HCT116 (cell line): Measurements from ENCODE around the gene PRCP.

Experiments
- CTCF ChIP-seq, 3 experiments: fragments of 200-600 bp in 1 of 3; sonication (generic) in 1 of 3; IDR thresholded peaks in 2 of 3; conservative IDR thresholded peaks in 1 of 3; 2 replicates each; pipeline ENCODE4 v1.5.1; 2012 to 2017; ENCODE audit warnings: low read depth in 2 of 3, low read length in 2 of 3, antibody characterized with exemption in 1 of 3, borderline replicate concordance in 1 of 3, control low read depth in 1 of 3, mild to moderate bottlenecking in 1 of 3, mixed read lengths in 1 of 3, mixed run types in 1 of 3, moderate library complexity in 1 of 3; ENCODE audit not compliant: insufficient read depth in 1 of 3
- EGR1 ChIP-seq: IDR thresholded peaks from 2 replicates; pipeline ENCODE4 v1.6.1; 2012; ENCODE audit warnings: low read depth
- ELF1 ChIP-seq: IDR thresholded peaks from 2 replicates; pipeline ENCODE4 v1.6.1; 2012; ENCODE audit warnings: low read depth, borderline replicate concordance
- EZH2 ChIP-seq: fragments of 200-600 bp; sonication (generic); IDR thresholded peaks from 2 replicates; pipeline ENCODE4 v1.6.1; 2017; ENCODE audit warnings: antibody characterized with exemption, mixed run types
- MAX ChIP-seq: IDR thresholded peaks from 2 replicates; pipeline ENCODE4 v1.6.1; 2012
- POLR2A ChIP-seq: IDR thresholded peaks from 2 replicates; pipeline ENCODE4 v1.7.0; 2011; ENCODE audit warnings: borderline replicate concordance; ENCODE audit not compliant: insufficient read depth, insufficient read length; ENCODE audit errors: extremely low read depth
- POLR2AphosphoS5 ChIP-seq: IDR thresholded peaks from 2 replicates; pipeline ENCODE4 v1.6.1; 2011; ENCODE audit warnings: mild to moderate bottlenecking, low read depth, low read length, moderate library complexity
- RAD21 ChIP-seq: IDR thresholded peaks from 2 replicates; pipeline ENCODE4 v1.6.1; 2012; ENCODE audit warnings: low read depth, mild to moderate bottlenecking
- SIN3A ChIP-seq: IDR thresholded peaks from 2 replicates; pipeline ENCODE4 v1.6.1; 2012; ENCODE audit warnings: low read depth
- SRF ChIP-seq: IDR thresholded peaks from 2 replicates; pipeline ENCODE4 v1.6.1; 2012; ENCODE audit warnings: low read depth
- YY1 ChIP-seq: IDR thresholded peaks from 2 replicates; pipeline ENCODE4 v1.6.1; 2011; ENCODE audit warnings: low read length, low read depth, moderate library complexity, mild to moderate bottlenecking; ENCODE audit not compliant: insufficient replicate concordance; ENCODE audit errors: extremely low read depth
- ZNF274 ChIP-seq: fragments of 200-500 bp; sonication (Bioruptor generic); IDR thresholded peaks from 2 replicates; pipeline ENCODE4 v1.6.1; 2014; ENCODE audit warnings: mild to moderate bottlenecking, low read depth, low read length, inconsistent platforms

GRCh38 chr11:82903843-82904586 lies 3.8 kb upstream of the PRCP start:
- no peak for TF ChIP-seq ELF1
- TF ChIP-seq EGR1 = no peak
- no peak for TF ChIP-seq CTCF (IDR thresholded peaks at IDR 0.05 in 2 of 3, conservative IDR thresholded peaks at IDR 0.05 in 1 of 3; ENCODE audit: borderline replicate concordance in 1 of 3, insufficient read depth in 1 of 3, low read depth in 2 of 3, low read length in 2 of 3)
- no peak for TF ChIP-seq POLR2AphosphoS5
- no peak for TF ChIP-seq POLR2A
- TF ChIP-seq SIN3A = no peak
- no peak for TF ChIP-seq MAX
- TF ChIP-seq YY1 = no peak
- TF ChIP-seq RAD21 = no peak
- TF ChIP-seq EZH2 = no peak
- no peak for TF ChIP-seq ZNF274
- no peak for TF ChIP-seq SRF
